ENCODE results near the gene MYL12B. TPM values are rescaled to one million over a fixed set of nuclear protein-coding genes. Genes with fewer than 3 reads are reported as not detected.
"Not testable (repeated sequence)": the region's sequence is repeated elsewhere in the genome, so short reads cannot be mapped to it uniquely, and the experiment has no call there.

MYL12B gene
- total RNA-seq, 2 experiments from 2014 or later, result 235 to 238 TPM

DNA sequence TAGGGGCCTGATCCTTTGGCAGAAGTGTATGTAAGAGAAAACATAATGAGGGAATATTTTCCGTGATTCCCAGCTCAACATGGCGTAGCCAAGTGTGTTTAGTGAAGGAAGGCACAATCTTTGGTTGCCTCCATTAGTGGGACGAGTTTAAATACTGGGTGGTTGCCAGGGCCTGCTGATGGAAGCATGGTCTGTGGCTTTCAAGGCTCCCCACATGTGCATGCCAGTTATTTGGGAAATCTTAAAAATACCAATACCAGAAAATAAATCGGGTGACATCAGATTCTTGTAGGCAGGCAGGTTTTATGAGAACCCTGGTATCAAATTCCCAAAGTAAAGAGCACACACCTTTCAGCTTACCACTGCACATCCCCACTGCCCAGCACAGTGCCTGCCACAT lies 7.2 kb upstream of the MYL12B start:
- ChIA-PET POLR2A (no interaction called here), CTCF (interaction anchor here (0.8 kb wide), 1 partner anchor 25 kb away, joined by 3 read pairs; no protein-coding TSS in a partner anchor)

DNA sequence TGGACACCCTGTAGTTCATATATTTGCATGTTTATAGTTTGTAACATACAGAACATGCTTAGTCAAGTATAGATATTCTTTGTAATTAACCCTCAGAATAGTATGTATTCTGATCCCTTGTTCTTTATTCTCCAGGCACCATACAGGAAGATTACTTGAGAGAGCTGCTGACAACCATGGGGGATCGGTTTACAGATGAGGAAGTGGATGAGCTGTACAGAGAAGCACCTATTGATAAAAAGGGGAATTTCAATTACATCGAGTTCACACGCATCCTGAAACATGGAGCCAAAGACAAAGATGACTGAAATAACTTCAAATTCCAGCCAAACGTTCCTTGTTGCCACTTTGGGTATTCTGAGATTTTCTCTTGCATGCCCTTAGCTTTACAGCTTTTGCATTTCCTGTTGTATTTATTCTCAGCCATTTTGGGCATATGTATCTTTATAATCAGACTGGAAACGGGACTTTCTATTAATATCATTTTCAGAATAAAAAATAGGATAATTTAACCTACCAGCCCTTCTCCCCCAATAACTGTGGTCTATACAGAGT lies 6.2 kb upstream of the MYL12B start:
- ChIA-PET CTCF (no interaction called here), POLR2A (no interaction called here)

DNA sequence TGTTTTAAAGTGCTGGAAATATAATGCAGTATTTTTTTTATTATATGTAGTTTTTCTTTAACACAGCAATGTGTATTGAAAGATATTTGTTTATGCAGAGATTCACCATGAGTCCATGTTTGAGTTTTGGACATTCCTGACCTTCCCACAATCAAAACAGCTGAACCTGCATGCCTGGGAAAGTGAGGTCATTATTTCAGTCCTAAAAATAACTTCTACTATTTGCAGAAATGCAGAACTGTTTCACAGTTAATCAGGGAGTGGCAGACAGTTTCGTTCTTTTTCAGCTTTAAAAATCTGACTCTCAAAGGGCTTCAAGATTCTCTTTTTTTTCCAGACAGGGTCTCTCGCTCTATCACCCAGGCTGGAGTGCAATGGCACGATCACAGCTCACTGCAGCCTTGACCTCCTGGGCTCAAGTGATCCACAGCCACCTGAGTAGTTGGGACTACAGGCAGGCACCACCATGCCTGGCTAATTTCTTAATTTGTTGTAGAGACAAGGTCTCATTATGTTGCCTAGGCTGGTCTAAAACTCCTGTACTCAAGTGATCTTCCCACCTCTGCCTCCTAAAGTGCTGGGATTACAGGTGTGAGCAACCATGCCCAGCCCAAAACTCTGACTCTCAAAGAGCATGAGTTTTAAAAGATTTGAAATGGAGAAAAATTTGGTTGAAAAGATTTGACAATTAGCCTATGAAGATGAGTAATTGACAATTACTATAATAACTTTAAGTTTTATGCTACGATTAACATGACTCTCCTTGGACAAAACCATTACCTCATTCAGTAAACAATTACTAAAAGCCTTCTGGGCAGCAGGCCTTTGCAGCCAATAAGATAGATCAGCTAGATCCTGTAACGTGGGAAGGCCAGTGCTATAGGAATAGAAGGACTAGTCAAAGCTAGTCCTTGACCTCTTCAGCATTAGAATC lies 5.0 kb upstream of the MYL12B start:
- CTCF ChIA-PET, result no interaction called here
- POLR2A ChIA-PET, result no interaction called here

DNA sequence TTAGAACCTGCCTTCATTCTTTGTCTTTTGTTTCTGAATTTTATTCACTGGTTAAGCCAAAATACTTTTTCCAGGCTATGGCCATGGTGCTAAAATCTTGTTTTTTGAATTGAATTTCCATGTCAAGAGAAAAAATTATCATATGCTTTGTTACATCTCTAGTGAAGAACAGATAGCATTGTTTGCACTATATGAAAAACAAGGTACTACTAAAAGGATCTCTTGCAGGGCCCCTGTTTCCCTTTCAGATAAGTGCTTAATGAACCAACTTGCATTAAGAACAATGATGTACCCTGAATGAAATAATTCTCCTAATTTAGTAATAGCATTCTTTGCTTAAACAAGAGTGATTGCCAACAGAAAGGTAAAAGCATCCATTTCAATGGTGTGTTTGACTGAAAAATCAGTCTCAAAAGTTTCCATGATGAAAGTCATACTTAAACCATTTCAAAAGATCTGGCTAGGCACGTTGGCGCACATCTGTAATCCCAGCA lies 4.3 kb upstream of the MYL12B start:
- ChIA-PET CTCF (no interaction called here), POLR2A (no interaction called here)

DNA sequence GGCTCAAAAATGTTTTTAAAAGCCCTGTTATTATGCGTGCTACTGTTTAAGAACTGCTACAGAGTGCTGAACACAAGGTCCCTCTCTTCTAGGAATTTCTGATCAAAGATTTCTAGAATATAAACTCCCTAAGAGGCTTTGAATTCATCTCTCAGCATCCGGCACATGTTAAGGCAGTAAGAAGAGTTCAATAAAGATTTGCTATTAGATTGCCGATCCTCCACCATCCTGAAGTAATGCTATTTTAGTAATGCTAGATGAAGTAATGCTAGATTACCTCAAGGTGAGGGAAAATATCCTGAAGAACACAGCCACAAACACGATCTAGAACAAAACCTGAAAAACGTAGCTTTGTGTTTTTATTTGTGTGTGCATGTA lies 949 bp upstream of the MYL12B start:
- ChIA-PET CTCF (interaction anchor here (1.4 to 2.2 kb wide), 3 partner anchors 10 to 14 kb away, joined by 3 to 6 read pairs (median 5); no protein-coding TSS in a partner anchor), POLR2A (interaction anchor here (0.6 to 2.4 kb wide), 4 partner anchors 9 to 624 kb away, joined by 4 to 14 read pairs (median 7); no protein-coding TSS in a partner anchor)

DNA sequence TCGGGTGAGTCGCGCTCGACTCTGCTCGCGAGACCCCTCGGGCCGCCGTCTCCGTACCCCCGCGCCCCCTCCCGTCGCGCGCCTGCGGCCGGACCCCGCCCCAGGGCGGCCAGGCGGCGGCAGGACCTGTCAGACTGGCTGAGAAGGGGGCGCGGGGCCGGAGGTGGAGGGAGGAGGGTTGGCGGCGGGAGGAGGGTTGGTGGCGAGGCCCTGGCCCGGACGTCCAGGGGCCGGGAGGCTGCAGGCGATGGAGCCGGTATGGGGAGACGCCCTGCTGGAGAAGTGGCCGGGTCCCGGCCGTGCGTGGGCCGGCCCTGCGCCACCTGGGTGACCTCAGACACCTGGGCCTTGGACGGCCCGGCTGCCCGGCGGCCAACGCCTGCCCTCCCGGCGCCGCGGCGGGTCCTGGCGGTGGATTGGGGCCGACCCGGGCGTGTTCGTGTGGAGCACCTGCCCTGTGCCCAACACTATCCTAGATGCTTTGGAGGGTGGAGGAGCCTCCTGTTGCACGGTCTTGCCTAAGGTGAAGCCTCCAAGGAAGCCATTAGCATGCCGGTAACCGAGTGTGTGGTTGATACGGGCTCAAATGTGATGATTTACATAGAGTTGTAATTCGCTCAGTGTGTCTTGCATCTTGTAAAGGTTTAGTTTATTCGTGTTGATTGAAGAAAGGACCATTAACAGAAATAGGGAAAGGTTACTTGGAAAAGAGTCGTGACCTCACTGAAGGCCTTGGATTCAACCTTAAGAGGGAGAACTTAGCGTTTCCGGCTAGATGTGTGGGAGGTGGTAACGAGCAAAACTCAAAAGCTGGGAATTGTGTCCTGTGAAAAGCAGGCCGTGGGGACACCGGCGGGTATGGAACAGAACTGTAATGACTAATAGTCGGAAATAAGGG lies 550 bp downstream of the MYL12B start:
- CTCF ChIA-PET, result interaction anchor here (0.9 to 2.2 kb wide), 3 partner anchors 16 to 35 kb away, joined by 3 to 6 read pairs (median 5); partner anchors contain the start of gene MYL12A
- POLR2A ChIA-PET, result interaction anchor here (0.8 to 2.4 kb wide), 3 partner anchors 10 to 15 kb away, joined by 5 to 14 read pairs (median 5); partner anchors contain the start of gene MYL12A

DNA sequence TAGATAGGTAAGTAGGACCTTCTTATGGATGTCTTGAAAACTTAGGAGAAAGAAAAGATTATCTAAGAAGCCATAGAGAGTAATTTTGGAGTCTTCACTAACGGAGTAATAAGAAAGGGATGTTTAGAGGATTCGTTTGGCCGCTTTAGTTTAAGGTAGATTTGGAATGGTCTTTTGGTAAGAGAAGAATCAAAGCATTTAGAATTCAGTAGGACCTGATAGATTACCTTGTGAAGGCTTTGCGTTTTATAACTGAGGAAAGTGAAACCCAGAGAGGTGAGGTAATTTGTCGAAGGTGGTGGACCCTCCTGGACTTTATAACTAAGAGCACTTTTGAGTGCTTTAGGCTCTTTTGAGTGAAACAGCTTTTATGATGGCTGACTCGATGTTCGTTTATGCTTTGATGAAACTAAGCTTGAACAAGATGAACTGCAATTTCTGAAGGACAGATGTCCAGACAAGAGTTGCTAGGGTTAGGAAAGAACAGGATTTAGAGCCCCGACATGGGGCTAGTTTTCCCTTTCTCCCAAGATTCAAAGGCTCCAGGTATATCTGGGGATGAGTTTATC lies 1.3 kb downstream of the MYL12B start:
- POLR2A ChIA-PET, result interaction anchor here (0.8 to 0.9 kb wide), 2 partner anchors 15 to 331 kb away, joined by 3 to 5 read pairs; partner anchors contain the start of gene MYL12A
- CTCF ChIA-PET, result interaction anchor here (0.6 to 1.7 kb wide), 2 partner anchors 16 to 103 kb away, joined by 4 to 5 read pairs; partner anchors contain the start of gene MYL12A

DNA sequence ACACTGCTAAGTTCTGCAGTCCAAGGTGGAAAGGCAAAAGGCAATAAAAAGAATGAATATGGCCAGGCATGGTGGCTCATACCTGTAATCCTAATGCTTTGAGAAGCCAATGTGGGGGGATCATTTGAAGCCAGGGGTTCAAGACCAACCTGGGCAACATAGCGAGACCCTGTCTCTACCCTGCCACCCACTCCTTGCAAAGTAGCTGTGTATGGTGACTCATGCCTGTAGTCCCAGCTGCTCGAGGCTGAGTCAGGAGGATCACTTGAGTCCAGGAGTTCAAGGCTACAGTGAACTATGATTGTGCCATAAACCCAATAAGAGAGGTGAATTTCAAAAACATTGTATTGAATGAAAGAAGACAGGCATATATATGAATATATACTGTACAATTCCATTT lies 2.4 kb downstream of the MYL12B start:
- ChIA-PET POLR2A (no interaction called here), CTCF (interaction anchor here (1.7 kb wide), 1 partner anchor 18 kb away, joined by 5 read pairs; the partner anchor contains the start of gene MYL12A)

DNA sequence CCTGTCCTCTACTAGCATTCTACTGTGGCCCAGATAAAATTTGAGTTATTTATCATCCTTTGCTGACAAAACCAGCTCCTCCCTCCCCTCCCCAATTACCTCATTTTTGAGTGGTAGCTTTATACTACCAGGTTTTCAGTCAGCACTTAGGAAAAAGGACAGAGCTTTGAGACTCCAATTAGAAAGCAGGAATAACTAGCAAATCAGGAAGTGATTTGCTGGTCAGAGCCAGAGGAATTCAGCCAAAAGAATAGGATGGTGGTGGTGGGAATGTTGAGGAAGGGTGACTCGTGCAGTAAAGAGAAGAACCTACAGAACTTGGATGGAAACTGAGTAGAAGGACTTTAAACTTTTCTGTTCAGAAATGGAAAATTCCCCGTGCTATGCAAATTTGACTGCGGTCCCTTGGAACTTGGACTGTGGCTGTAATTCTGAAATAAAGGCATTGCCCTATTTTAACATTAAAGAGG lies 3.7 kb downstream of the MYL12B start:
- POLR2A ChIA-PET, result no interaction called here

DNA sequence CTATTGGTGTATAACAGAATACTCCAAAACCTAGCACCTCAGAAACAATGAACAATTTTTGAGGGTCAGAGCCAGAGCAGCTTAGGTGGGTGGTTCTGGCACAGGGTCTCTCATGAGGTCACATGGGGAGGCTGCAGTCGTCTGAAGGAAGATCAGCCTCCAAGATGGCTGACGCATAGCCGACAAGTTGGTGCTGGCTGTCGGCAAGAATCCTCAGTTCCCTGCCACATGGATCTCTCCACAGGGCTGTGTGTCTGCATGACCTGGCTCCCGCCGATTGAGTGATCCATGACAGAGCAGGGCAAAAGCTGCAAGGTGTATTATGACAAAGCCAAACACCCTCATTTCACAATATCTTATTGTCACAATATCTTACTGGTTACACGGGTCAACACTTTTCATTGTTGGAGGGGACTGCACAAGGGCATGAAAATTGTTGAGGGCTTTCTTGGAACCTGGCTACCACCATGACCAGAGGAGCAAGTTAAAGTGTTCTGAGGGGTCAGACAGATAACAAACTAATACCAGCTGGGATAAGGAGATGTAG lies 4.2 kb downstream of the MYL12B start:
- ChIA-PET CTCF (interaction anchor here (1.1 kb wide), 1 partner anchor 31 kb away, joined by 3 read pairs; no protein-coding TSS in a partner anchor), POLR2A (no interaction called here)

More for the DNA sequence above, 3.7 kb downstream of the MYL12B start:
- CTCF ChIA-PET, result no interaction called here

DNA sequence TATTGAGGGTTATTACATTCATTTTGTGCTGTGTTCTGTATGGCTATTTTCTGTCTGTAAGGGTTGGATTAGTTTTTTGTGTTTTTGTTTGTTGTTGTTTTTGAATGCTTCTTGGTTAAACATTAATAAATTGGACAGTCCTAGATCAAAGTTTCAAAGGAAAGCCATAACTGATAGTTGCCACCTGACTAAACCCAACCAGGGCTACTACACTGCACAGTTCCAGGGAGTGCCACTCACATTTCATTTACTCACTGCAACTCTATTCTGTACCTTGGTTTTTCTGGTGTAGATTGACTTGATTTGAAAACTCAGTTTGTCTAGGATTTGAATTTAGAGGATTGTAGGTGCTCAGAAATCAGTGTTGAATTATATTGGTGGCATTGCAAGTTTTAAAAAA lies 6.4 kb downstream of the MYL12B start:
- POLR2A ChIA-PET, result no interaction called here
- CTCF ChIA-PET, result no interaction called here

DNA sequence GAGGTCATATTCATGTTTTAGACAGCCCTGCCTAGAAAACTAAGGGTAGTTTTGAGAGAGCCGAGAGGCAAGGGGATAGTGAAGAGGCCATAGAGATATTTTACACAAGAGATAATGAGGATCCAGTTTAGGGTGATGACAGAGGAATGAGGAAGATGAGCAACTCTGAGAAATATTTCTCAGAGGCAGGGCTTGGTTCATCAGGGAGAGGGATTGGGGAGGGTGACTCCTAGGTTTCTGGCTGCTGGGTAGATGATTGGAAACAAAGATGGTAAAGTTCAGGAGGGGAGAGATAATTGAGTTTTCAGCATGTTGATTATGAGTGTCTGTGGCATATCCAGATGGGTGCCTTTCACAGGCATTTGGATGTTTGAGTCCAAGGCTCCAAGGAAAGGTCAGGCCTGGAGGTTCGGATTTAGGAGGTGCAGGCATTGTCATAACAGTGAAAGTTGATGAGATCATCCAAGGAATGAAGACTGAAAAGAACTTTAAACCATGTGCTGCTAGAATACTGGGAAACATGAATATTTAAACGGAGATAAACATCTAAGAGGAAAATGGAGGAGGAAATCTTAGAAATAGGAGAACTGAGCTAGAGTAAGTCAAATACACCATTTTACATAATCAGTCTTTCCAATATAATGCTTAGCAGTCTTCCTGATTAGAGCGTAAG lies 7.4 kb downstream of the MYL12B start:
- ChIA-PET POLR2A (no interaction called here), CTCF (no interaction called here)

DNA sequence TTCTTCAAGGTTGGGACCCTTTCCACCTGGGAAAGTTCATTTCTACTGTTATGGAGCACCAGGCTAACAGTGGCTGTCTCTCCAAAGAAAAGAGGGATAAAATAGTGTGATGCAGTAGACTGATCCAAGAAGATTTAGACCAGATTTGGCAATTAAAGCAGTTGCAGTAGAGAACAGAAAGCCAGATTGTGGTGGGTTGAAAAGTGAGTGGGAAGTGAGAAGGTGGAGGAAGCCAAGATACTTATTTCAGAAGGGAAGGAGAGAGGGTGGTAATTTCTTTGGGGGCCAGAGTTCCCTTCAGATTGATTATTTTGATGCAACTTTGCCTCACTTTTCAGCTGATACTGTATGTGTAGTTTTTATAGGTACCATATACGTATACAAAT lies 8.0 kb downstream of the MYL12B start:
- CTCF ChIA-PET, result no interaction called here
- POLR2A ChIA-PET, result no interaction called here

DNA sequence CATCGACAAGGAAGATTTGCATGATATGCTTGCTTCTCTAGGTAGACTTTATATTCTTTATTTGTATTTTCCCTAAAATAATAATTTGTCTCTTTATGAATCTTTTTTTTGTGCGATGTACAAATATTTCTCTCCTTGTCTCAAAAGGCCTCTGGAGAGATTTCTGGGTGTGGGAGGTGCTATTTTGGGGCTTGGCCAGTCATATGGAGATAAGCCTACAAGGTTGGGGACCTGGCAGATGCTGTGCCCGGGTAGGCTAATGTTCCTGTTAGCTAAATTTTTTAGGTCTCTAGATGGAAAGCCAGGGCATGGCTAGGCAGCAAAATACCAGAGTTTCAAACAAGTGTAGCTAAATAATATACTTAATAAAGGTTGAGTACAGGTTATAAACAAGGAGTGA lies 11.1 kb downstream of the MYL12B start:
- ChIA-PET POLR2A (no interaction called here), CTCF (no interaction called here)

DNA sequence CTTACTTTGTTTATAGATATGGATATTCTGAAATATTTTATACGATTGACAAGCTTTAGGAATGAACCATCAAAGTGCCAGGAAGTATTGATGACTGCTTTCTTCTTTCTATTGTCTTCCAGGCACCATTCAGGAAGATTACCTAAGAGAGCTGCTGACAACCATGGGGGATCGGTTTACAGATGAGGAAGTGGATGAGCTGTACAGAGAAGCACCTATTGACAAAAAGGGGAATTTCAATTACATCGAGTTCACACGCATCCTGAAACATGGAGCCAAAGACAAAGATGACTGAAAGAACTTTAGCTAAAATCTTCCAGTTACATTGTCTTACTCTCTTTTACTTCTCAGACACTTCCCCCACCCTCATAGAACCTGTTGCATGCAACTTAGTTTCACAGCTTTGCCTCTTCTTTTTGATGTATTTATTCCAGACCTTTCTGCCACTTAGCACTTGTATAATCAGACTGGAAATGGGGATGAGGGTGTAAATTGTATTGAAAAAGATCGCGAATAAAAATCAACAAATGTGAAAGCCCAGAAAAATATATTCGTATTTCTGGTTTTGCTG lies 15.8 kb downstream of the MYL12B start:
- POLR2A ChIA-PET, result not testable (repeated sequence)

DNA sequence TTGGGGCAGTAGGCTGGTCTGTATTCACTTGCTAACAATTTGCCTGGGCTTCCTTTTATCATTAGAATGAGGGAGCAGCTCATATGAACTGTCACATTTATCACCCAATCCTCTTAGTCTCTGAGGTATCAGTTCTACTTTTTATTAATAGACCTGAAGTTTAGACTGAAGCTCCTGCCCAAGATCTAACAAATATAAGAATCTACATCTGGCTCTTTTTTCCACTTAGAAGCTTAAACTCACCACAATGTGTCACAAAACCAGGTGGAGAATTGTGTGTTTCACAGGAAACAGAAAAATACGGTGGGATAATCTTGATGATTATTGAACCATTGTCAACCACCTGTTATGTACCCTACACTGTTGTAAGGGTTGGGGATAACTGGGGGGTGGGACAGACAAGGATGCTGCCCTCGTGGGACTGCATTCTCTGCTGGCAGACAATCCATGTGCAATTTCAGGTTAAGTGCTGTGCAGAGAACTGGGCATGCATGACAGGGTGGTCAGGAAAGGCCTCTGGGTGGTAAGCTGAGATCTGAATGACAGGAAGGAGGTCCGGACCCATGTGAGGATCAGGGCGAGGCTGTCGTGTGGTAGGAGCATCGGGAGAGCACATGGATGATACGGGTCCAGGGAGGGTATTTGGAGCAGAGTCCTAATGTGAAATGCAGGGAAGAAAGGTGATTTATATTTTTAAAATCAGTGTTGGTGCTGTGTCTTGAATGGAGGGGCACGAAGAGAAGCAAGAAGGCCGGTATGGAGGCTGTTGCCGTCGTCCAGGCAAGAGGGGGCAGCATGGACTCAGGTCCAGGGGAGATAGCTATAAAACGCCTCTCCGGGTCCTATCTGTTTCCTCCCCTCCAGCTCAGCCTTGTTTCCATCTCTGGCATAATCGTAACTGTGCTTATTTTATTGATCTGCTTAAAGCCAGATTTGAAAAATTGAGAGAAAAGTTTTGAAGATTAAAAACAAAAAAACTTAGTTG lies 17.6 kb downstream of the MYL12B start:
- POLR2A ChIA-PET, result no interaction called here
- CTCF ChIA-PET, result interaction anchor here (1.3 to 1.7 kb wide), 4 partner anchors 18 to 387 kb away, joined by 3 to 9 read pairs (median 4); no protein-coding TSS in a partner anchor

More for the DNA sequence above, 15.8 kb downstream of the MYL12B start:
- CTCF ChIA-PET, result interaction anchor here (1.3 to 1.5 kb wide), 2 partner anchors 387 to 389 kb away, joined by 3 to 4 read pairs; no protein-coding TSS in a partner anchor

Measured in activated CD8-positive, alpha-beta memory T cell treated with anti-CD3 and anti-CD28 coated beads for 36 hours (primary cell).